Body of pancreas (tissue), 4 donors: ENCODE measurements around the gene TEAD4.

Source experiments
- CTCF ChIP-seq, 7 experiments: fragments of 450-650 bp in 4 of 7; fragments of 200-600 bp in 3 of 7; sonication (generic) in 3 of 7; IDR thresholded peaks; one replicate each; pipeline ENCODE4 v1.5.1; 2016 to 2019; ENCODE audit warnings: antibody characterized with exemption in 7 of 7
- POLR2A ChIP-seq, 3 donors: fragments of 450-650 bp; IDR thresholded peaks; one replicate each; pipeline ENCODE4 v1.6.1; 2016; ENCODE audit warnings: antibody characterized with exemption in 3 of 3, mild to moderate bottlenecking in 2 of 3

DNA sequence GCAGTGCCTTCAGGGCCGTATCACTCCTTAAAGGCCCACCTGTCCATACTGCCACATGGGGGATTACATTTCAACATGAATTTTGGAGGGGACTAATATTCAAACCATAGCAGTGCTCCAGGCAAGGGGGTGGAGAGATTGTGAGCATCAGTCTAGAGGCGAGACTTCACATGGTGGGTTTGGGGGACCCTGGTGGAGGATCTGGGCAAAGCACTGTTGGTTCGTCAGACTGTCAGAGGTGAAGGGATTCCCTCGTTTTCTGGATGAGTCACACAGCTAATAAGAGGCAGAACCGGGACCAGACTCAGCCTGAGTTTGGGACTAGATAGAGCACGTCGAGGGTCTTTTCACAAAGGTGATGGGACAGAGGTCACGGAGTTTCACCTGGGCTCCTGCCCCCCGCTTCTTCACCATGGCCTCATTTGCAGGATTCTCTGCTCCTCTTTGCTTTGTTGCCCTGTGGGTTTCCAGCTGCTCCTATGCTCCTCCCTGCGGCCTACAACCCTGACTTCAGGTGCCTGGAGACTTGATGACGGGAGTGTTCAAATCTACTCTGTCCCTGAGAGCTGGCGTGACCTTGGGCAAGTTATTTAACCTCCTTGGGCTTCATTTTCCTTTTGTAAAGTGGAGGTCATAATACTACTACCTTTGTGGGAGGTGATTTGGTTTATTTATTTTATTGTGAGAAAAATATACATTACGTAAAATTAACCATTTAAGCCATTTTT, 41.5 kb downstream of the TEAD4 start:
- peak in 3 of 7 experiments; percentile 21 to 25 (median 23) for TF ChIP-seq CTCF (IDR thresholded peaks at IDR 0.05)
- TF ChIP-seq POLR2A (IDR thresholded peaks at IDR 0.05), result no peak
